Panc1 (cell line): ENCODE data around the gene IL16. TPM values are rescaled to one million over a fixed set of nuclear protein-coding genes. Genes with fewer than 3 reads are reported as not detected.

ENCODE experiments used
- ATAC-seq: fragments of 200-7000 bp; cut with Tn5 transposase; 2 replicates; pipeline ENCODE4 v1.9.1; 2020; ENCODE audit warnings: mild to moderate bottlenecking, moderate library complexity
- BruUV-seq: library from RNA; stranded (reverse); fragments of 400-500 nt; replicated peaks from 2 replicates; lab custom pipeline; 2021; lab: Mats Ljungman, UMichigan
- CTCF ChIA-PET: fragments of 300-600 bp; sonication (Branson Sonifier 250); formaldehyde crosslinking; loops from one replicate; lab custom pipeline; 2022; ENCODE audit warnings: antibody characterized with exemption; lab: Charles Lee
- POLR2A ChIA-PET: fragments of 300-600 bp; sonication (Branson Sonifier 250); formaldehyde crosslinking; loops from one replicate; lab custom pipeline; 2022; ENCODE audit warnings: antibody characterized with exemption; lab: Charles Lee
- DNase-seq: peaks from one replicate; pipeline ENCODE4 v3.0.0-alpha.2; 2010; ENCODE audit warnings: low read depth, low spot score
- H3K27ac ChIP-seq: 2 replicates; pipeline ENCODE4 v1.5.1; 2011; ENCODE audit warnings: mild to moderate bottlenecking, low read length, inconsistent platforms
- H3K27me3 ChIP-seq: fragments of 200-500 bp; sonication (Bioruptor generic); 2 replicates; pipeline ENCODE4 v1.6.0; 2014; ENCODE audit warnings: low read length, inconsistent platforms; ENCODE audit not compliant: control insufficient read depth, insufficient read depth
- H3K36me3 ChIP-seq: fragments of 200-500 bp; sonication (Bioruptor generic); 2 replicates; pipeline ENCODE4 v1.5.1; 2014; ENCODE audit warnings: inconsistent platforms, mild to moderate bottlenecking, low read length, moderate library complexity; ENCODE audit not compliant: control insufficient read depth, insufficient read depth
- H3K4me1 ChIP-seq: 2 replicates; pipeline ENCODE4 v1.5.1; 2011; ENCODE audit warnings: inconsistent platforms, mild to moderate bottlenecking, low read length, moderate library complexity; ENCODE audit not compliant: control insufficient read depth, insufficient read depth
- H3K4me3 ChIP-seq, 2 experiments: 2 replicates each; pipeline ENCODE4 v1.5.1; 2011 to 2012; ENCODE audit warnings: low read depth in 2 of 2, low read length in 2 of 2, mild to moderate bottlenecking in 2 of 2, inconsistent platforms in 1 of 2, moderate library complexity in 1 of 2
- H3K9me3 ChIP-seq: fragments of 200-500 bp; sonication (Bioruptor generic); 2 replicates; pipeline ENCODE4 v1.5.1; 2014; ENCODE audit warnings: low read depth, mild to moderate bottlenecking, inconsistent platforms, low read length, moderate library complexity; ENCODE audit not compliant: control insufficient read depth, insufficient read depth
- POLR2AphosphoS5 ChIP-seq: IDR thresholded peaks from 2 replicates; pipeline ENCODE4 v1.6.1; 2012; ENCODE audit warnings: mild to moderate bottlenecking, low read depth, low read length, moderate library complexity
- TCF7L2 ChIP-seq: IDR thresholded peaks from 2 replicates; pipeline ENCODE4 v1.6.1; 2011; ENCODE audit warnings: mild to moderate bottlenecking, low read depth, low read length, inconsistent platforms
- in situ Hi-C: cut with HindIII; loops from 2 replicates; pipeline ENCODE4 v1.10.0; 2016; ENCODE audit warnings: low sequenced_read_pairs, low pct_unique_long_range_greater_than_20kb
- intact Hi-C: fragments of 100-400 bp; cut with micrococcal nuclease; formaldehyde crosslinking; loops from one replicate; pipeline ENCODE4 v1.10.0; 2022; ENCODE audit not compliant: unreplicated experiment
- total RNA-seq: library from RNA; stranded (reverse); gene quantifications from one replicate; pipeline ENCODE4 v1.2.1, GENCODE V29; 2021; ENCODE audit not compliant: unreplicated experiment
- TF ChIP-seq, protein P1 (sequence below), 2 experiments: IDR thresholded peaks; 2 replicates each; pipeline ENCODE4 v1.6.1; 2011 to 2012; ENCODE audit warnings: low read depth in 2 of 2, control low read depth in 1 of 2, low read length in 1 of 2, mild to moderate bottlenecking in 1 of 2, moderate library complexity in 1 of 2; ENCODE audit not compliant: insufficient read depth in 1 of 2
- TF ChIP-seq, protein P2 (sequence below): fragments of 450-650 bp; IDR thresholded peaks from 2 replicates; pipeline ENCODE4 v1.5.1; 2017; ENCODE audit warnings: mild to moderate bottlenecking

The IL16 gene
- total RNA-seq, 1 experiment from 2014 or later, result 1.0 TPM

DNA sequence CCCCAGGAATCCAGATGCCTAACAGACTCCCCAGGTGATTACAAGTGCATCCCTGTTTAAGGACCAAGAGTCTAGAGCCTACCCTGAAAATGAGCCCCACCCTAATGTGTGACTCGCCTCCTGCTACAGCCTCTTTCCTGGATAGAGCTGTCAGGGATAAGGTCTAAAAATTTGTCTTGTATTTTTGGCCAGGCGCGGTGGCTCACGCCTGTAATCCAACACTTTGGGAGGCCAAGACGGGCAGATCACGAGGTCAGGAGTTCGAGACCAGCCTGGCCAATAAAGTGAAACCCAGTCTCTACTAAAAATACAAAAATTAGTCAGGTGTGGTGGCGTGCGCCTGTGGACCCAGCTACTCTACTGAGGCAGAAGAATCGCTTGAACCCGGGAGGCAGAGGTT, 166.1 kb downstream of the IL16 start:
- Histone ChIP-seq H3K4me1 (no peaks in the 10 kb centered on the region), H3K9me3 (no peaks in the 10 kb centered on the region), H3K4me3 (no peak overlapping the region), H3K27ac (no peak overlapping the region), H3K27me3 (peaks cover 12% of the 10 kb centered on the region; the same call in 1 of the 2 replicates), H3K36me3 (no peaks in the 10 kb centered on the region)
- no peak for DNase-seq
- intact Hi-C loops, result no loop called here
- ChIA-PET CTCF (no interaction called here), POLR2A (no interaction called here)
- ATAC-seq, result no peak
- no TSS peak for BruUV-seq
- in situ Hi-C loops, result no loop called here
- TF ChIP-seq, protein P1, sequence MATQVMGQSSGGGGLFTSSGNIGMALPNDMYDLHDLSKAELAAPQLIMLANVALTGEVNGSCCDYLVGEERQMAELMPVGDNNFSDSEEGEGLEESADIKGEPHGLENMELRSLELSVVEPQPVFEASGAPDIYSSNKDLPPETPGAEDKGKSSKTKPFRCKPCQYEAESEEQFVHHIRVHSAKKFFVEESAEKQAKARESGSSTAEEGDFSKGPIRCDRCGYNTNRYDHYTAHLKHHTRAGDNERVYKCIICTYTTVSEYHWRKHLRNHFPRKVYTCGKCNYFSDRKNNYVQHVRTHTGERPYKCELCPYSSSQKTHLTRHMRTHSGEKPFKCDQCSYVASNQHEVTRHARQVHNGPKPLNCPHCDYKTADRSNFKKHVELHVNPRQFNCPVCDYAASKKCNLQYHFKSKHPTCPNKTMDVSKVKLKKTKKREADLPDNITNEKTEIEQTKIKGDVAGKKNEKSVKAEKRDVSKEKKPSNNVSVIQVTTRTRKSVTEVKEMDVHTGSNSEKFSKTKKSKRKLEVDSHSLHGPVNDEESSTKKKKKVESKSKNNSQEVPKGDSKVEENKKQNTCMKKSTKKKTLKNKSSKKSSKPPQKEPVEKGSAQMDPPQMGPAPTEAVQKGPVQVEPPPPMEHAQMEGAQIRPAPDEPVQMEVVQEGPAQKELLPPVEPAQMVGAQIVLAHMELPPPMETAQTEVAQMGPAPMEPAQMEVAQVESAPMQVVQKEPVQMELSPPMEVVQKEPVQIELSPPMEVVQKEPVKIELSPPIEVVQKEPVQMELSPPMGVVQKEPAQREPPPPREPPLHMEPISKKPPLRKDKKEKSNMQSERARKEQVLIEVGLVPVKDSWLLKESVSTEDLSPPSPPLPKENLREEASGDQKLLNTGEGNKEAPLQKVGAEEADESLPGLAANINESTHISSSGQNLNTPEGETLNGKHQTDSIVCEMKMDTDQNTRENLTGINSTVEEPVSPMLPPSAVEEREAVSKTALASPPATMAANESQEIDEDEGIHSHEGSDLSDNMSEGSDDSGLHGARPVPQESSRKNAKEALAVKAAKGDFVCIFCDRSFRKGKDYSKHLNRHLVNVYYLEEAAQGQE (IDR thresholded peaks at IDR 0.05; ENCODE audit: insufficient read depth in 1 of 2, low read depth in 2 of 2, low read length in 1 of 2), result no peak
- no peak for TF ChIP-seq POLR2AphosphoS5

DNA sequence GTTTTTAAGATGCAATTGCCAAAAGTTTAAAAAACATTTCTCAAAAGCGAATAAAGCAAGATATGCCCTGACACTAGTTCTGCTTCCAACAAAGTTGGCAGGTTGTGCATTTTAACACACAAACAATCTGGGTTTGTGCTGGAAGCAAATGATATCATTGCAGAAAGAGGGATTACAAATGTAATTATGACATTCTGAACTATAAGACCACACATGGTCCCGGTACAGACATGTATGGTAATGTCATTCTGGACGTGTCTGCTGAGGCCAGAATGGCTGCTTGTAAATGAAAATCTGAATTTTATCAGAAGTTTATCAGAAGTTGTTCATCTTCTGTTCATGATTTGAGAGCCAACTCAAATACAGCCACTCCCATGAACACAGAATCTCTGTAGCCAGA, 166.6 kb downstream of the IL16 start:
- no peak for DNase-seq
- ATAC-seq, result no peak
- intact Hi-C loops (no loop called here), in situ Hi-C loops (no loop called here)
- H3K4me3 ChIP-seq, result no peak overlapping the region
- H3K4me1 ChIP-seq, result no peaks in the 10 kb centered on the region
- ChIA-PET CTCF (no interaction called here), POLR2A (no interaction called here)
- no peaks in the 10 kb centered on the region for H3K36me3 ChIP-seq
- H3K9me3 ChIP-seq, result no peaks in the 10 kb centered on the region
- BruUV-seq, result no TSS peak
- TF ChIP-seq, protein P2, sequence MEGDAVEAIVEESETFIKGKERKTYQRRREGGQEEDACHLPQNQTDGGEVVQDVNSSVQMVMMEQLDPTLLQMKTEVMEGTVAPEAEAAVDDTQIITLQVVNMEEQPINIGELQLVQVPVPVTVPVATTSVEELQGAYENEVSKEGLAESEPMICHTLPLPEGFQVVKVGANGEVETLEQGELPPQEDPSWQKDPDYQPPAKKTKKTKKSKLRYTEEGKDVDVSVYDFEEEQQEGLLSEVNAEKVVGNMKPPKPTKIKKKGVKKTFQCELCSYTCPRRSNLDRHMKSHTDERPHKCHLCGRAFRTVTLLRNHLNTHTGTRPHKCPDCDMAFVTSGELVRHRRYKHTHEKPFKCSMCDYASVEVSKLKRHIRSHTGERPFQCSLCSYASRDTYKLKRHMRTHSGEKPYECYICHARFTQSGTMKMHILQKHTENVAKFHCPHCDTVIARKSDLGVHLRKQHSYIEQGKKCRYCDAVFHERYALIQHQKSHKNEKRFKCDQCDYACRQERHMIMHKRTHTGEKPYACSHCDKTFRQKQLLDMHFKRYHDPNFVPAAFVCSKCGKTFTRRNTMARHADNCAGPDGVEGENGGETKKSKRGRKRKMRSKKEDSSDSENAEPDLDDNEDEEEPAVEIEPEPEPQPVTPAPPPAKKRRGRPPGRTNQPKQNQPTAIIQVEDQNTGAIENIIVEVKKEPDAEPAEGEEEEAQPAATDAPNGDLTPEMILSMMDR, result no peak
- TF ChIP-seq, protein P1 (IDR thresholded peaks at IDR 0.05; ENCODE audit: insufficient read depth in 1 of 2, low read depth in 2 of 2, low read length in 1 of 2), result no peak
- no peak for TF ChIP-seq TCF7L2
- H3K27ac ChIP-seq, result no peak overlapping the region
- H3K27me3 ChIP-seq, result peaks cover 12% of the 10 kb centered on the region; the same call in 1 of the 2 replicates

Other genes with a start within 250 kb of the IL16 start
- 28.2 TPM for gene MESD, start 207.1 kb upstream of the IL16 start, total RNA-seq
- gene TLNRD1, start 196.0 kb upstream of the IL16 start, total RNA-seq, result 24.7 TPM
- gene CFAP161, start 62.6 kb upstream of the IL16 start, total RNA-seq, result 2.7 TPM
- 2.9 TPM for gene STARD5, start 127.3 kb downstream of the IL16 start, total RNA-seq
- gene TMC3, start 177.3 kb downstream of the IL16 start, total RNA-seq, result not detected